Right forelimb (tissue), 1 donor: Measurements from ENCODE around the gene CEP72.
A peak's percentile ranks its signal among the peaks of the same experiment; 100 is the strongest.
"Not testable (repeated sequence)": the region's sequence is repeated elsewhere in the genome, so short reads cannot be mapped to it uniquely, and the experiment has no call there.

Experiments used
- DNase-seq: peaks from one replicate; pipeline ENCODE4 v3.0.0-alpha.2; 2018

The CEP72 gene

DNA sequence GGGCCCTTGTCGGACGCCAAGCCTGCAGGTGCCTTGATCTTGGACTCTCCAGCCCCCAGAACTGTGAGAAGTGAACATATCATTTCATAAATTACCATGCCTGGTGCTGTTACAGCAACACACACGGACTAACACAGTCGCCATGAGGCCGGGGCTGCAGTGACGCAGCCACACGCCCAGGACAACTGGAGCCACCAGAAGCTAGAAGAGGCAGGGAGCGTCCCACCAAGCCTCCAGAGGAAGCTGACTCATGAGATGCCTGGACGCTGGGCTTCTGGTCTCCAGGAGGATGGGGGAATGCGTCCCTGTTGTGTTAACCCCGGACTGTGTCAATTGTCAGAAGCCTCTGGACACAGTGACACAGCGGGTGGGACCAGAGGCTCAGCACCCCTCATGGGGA is 74.8 kb downstream of the CEP72 start:
- DNase-seq: not testable (repeated sequence)

DNA sequence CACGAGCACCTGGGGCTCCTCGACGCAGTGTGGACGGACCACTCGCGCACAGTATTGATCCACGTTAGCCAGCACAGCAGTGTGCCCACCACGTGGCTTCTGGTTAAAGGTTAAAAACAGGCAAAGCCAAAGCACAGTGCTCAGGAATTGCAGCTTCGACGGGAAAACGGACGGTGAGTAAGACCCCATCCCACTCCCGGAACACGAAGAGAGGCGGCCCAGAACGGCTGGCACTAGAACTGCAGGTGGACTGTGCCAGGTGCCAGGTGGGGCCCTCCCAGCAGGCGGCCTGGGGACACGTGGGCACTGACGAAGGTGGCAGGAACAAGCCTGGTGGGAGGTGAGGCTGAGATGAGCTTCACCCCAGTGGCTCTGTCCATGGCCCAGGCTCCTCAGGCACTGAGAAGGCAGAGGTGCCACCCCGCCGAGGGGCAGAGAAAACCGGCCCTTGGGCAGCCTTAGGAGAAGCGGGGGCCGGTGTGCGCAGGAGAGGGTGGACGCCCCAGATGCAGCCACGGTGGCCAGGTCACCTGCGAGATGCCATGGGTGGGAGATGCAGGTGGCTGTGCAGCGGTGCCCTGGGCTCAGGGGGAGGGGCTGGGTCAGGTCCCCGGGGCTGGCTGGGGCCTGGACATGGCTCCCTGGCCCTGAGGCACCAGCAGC is 76.3 kb downstream of the CEP72 start:
- not testable (repeated sequence) for DNase-seq

DNA sequence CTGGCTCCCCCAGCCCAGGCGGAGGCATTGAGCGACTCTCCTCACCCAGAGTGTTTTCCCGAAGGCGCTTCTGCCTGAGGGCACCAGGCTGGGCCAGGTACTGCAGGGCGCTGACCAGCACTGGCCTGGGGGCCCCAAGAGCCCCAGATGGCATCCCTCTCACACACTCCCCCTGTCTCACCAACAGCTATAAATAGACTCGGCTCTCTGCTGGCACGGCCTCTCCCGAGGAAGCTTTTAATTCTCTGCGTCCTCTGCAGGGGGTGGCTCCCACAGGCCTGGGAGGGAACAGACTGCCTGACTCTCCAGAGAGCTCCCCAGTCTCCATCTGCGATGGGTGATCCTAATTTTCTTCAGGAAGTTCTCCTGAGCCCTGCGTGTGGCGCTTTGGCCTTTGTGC is 78.2 kb downstream of the CEP72 start:
- DNase-seq: not testable (repeated sequence)

DNA sequence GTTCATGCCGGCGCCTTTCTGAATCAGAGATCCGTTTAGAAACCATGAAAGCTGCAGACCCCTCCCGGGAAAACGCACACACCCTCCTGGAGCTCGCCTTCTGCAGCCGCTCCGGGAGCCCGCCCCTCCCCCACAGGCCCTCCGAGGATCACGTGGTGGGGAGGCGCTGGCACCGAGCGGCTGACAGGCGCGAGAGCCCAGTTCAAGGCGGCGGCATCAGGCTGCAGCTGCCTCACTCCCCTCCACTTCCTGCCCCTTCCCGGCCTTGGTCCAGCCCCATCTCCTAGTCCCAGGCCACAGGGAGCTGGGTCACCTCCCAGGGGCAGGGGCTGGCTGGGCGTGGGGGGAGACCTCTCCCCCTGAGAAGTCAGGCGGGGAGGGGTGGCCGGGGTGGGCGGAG is 78.9 kb downstream of the CEP72 start:
- DNase-seq: not testable (repeated sequence)

DNA sequence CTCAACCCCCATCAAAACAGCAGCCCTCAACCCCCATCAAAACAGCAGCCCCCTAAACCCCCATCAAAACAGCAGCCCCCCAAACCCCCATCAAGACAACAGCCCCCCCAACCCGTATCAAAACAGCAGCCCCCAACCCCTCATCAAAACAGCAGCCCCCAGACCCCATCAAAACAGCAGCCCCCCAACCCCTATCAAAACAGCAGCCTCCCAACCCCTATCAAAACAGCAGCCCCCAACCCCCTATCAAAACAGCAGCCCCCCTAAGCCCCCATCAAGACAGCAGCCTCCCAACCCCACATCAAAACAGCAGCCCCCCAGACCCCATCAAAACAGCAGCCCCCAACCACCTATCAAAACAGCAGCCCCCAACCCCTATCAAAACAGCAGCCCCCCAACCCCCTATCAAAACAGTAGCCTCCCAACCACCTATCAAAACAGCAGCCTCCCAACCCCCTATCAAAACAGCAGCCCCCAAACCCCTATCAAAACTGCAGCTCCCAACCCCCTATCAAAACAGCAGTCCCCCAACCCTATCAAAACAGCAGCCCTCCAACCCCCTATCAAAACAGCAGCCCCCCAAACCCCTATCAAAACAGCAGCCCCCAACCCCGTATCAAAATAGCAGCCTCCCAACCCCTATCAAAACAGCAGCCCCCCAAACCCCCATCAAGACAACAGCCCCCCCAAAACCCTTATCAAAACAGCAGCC is 79.8 kb downstream of the CEP72 start:
- no peak for DNase-seq

DNA sequence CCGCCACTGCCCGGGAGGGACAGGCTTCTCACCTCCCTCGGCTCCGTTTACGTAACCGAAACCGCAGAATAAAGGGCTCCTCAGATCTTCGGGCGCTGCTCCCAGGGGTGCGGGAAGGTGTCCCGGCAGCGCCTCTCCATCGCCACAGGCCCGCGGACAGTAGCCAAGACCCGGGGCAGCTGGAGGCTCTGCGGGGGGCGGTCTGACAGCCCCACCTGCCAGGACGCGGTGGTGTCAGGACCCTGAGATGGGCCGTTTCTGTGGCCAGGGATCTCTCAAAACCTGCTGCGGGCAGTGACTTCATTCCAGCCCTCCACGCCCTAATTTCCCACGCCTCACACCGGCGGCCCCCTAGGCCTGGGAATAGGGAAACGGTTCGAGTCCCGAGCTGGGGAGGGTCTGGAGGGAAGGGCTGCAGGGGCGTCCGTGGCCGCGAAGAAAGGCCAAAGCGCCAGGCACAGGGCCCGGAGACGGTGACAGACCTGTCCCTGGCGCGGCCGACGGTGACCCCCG is 80.4 kb downstream of the CEP72 start:
- not testable (repeated sequence) for DNase-seq

DNA sequence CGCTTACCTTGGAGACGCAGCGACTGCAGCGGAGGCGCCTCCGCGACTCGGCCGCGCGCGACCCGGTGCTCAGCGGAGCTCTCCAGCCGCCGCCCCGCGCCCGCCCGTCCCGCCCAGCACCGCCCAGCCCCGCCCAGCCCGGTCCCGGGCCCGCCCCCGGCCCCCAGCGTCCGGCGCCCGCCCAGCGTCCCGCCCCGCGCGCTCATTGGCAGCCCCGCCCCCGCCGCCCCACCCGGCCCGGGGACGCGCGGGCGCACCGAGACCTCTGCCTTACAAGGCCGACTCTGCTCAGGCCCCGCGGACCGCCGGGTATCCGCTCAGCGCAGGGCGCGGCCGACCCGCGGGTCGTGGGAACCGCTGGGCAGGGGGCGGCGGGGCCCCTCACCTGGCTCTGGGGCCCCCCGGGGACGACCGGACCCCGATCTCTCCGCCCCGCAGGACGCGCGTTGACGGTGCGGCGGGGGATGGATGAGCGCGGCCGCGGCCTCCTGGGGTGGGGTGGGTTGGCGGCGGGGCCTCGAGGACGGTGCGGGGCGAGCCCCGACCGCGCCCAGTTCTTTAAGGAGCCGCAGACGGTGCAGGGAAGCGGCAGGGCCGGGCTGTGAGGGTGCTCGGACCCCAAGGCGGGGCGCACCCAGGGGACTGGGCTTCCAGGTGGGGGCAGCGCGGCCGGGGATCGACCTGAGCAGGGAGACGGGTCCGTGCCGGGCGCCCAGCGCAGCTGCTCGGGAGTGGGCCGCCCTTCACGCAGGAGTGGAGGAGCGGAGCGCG is 81.3 kb downstream of the CEP72 start, which contains the start of gene TPPP:
Gene TPPP (minus strand): TSS at position 82 of the 771 bp plus-strand sequence. CDS start 15,292 bp downstream, outside the sequence.
- peak; percentile 82 for DNase-seq

DNA sequence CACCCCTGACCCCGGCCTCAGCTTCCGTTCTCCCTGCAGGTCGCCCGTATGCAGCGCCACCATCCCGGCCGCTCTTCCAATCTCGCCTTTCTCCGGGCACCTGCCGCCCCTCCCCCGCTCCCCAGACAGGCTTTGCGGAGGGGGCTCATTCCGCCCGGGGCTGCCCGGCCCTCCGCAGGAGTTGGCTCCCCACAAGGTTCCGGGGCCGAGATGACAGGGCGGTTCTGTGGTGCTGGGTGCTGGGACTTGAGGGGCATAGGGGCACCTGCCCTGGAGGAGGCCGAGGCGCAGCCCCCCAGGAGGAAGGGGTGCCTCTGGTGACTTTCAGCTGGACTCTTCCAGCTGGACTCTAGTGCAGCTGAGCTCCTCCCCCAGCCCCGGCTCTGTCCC is 81.9 kb downstream of the CEP72 start:
- not testable (repeated sequence) for DNase-seq

DNA sequence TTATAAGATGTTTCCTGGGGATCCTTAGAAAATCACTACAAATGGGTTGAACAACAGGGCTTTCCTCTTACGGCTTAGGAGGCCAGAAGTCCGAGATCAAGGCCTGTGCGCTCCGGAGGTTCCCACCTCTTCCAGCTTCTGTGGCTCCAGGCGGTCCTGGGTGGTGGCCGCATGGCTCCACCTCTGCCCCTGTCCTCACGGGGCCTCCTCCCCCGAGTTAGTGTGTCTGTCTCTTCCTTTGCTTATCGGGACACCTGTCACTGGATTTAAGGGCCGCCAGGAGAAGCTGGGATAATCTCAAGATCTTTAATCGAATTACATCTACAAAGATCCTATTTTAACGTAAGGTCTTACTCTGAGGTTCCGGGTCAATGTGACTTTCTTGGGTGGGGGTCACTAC is 83.3 kb downstream of the CEP72 start:
- DNase-seq: not testable (repeated sequence)

DNA sequence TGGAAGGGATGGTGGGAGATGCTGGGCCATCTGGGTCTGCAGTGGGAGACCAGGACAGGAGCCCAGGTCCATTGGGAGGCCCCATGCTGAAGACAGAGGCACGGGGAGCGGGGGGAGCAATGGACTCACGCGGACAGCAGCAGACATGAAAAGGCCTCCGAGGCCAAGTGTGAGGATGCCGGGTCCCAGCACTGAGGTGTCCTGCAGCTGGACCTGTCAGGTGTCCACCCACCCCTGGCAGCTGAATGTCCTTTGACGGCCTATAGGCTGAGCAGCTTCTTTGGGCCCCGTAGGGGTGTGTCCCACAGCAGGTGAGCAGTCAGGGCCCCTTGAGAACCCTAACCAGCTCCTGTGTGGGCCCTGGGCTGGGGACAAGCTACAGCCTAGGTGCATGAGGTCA is 84.1 kb downstream of the CEP72 start:
- DNase-seq: not testable (repeated sequence)

DNA sequence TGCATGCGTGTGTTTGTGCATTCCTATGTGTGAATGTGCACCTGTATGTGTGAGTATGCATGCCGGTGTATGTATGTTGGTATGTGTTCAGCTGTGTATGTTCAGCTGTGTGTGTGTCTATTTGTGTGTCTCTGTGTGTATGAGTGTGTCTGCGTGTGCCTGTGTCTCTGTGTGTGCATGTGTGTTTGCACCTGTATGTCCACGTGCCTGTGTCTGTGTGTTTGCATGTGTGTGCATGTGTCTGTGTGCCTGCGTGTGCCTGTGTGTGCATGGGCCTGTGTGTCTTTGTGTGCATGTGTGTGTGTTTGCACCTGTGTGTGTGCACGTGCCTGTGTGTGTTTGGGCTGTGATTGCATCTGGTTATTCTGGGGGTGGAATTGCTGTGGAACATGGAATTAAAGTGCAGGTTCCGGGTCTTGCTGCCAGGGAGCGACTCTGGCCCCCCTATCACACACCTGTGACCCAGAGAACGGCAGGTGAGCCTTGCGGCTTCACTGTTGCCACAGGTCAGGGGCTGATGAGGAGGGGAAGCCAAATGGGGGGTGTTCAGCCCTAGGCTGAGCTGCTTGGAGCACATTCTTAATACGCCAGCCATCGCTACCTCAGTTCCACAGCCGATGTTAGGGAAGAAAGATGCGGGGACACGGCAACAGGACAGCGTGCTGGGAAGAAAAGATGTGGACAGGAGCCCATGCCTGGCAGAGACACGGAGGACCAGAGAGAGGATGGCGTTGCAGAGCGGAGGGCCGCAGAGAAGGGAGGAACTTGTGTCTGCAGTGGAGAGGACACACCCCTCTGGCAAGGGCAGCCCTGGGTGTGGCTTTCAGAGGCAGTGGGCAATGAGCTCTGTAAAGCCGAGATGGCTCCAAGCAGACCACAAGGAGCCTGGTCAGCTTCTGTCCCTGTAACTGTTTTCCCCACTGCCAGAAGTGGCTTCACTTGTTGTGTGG is 84.9 kb downstream of the CEP72 start:
- not testable (repeated sequence) for DNase-seq
